Raji (cell line): ENCODE results near the gene COL23A1.

Experiments
- POLR2A ChIP-seq: IDR thresholded peaks from 2 replicates; pipeline ENCODE4 v1.6.1; 2011; ENCODE audit warnings: low read depth, low read length, control low read depth; ENCODE audit not compliant: insufficient read depth

COL23A1 gene

DNA sequence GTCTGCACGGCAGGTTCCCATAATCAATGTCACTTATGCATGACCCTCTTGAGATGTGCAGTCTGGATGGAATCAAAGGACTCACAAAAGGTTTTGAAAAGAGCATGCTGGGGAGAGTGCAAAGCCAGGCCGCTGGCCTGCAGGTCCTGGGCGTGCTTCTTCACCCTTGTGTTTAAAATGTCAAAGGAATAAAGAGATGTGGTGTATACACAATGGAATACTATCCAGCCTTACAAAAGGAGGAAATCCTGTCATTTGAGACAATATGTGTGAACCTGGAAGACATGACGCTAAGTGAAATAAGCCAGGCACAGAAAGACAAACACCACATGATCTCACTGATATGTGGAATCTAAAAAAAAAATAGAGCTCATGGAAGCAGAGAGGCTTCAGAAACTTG is 220.1 kb downstream of the COL23A1 start:
- TF ChIP-seq POLR2A = no peak

DNA sequence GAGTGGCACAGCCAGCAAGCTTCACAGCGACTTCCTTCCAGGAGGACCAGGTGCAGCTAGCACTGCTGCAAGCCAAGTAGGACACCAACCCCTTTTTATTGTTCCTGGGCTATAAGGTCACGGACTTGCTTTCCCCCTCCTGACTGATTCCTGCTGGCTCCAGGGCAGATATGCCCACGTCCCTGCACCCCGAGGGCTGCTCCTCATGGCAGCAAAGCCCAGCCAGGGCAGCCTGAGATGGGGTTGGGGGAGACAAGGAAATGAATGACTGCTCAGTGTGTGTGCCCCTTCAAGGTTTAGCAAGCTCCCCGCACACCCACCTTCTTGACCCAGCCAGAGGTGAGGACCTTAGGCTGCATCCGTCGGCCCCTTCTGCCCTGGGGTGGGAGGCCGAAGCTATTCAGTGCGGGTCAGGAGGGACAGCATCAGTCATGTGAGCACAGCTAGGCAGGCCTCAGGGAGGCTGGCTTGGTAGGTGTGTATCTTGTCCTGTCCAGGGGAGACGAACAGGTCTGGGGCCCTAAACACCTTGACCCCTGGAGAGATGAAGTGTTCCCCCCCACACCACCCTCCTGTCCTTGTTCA is 221.4 kb downstream of the COL23A1 start:
- TF ChIP-seq POLR2A = no peak

DNA sequence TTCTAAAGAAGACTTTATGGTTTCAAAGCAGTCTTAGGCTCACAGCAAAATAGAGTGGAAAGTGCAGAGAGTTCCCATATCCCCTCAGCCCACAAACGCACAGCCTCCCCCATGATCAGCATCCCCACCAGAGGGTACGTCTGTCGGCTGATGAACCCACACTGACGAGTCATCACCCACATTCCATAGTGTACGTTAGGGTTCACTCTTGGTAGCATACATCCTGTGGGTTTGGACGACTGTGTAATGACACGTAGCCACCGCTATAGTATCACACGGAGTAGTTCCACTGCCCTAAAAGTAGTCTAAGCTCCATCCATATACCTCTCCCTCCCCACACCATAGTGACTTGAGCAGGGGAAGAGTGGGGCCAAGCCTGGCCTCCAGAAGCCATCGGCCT is 221.9 kb downstream of the COL23A1 start:
- TF ChIP-seq POLR2A = no peak

DNA sequence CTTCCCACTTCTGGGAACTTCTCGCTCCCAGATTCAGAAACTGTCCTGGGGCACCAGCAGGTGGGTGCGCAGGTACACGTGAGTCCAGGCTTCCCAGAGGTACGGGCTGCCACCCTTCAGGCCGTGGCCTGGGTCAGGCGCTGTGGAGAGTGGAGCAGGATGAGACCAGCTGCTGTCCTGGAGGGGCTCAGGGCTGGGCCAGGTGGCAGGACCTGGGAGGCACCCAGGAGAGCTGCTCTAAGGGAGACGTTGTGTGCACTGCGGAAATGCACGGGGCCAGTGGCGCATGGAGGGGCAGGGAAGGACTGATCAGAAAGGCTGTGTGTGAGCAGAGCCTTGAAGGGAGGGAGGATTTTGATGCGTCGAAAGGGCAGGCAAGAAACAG is 222.5 kb downstream of the COL23A1 start:
- no peak for TF ChIP-seq POLR2A

DNA sequence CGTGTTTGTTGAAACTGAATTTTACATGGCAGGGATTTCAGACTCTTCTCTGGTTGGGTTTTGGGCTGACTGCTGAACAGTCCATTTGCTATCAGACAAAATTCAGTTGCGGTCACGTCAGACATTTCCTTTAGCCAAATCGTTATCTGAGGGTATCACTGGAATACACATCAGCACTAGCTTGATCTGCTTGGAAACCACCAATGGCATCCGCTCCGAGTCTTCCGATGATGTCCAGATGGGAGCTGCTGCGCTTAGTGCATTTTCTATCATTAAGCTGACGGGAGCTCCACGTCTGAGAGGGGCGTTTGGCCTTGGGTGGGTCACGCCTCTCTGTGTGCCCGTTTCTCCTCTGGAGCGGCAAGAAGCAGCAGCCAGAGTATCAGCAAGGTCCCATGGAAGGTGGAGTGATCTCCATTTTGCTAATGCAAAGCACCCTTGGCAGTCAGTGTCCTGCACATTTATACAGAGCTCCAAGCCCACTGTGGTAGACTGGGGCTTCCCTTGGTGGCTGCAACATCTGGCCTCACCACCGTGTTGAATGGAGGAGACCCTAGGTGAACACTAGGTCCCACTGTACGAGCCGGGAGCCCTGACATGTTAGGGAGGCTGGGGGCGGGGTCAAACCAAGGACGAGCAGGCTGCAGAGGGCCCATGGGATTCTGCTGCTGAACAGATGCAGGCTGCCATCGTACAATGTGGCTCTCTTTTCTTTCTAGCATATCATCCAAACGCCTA is 223.0 kb downstream of the COL23A1 start:
- no peak for TF ChIP-seq POLR2A

DNA sequence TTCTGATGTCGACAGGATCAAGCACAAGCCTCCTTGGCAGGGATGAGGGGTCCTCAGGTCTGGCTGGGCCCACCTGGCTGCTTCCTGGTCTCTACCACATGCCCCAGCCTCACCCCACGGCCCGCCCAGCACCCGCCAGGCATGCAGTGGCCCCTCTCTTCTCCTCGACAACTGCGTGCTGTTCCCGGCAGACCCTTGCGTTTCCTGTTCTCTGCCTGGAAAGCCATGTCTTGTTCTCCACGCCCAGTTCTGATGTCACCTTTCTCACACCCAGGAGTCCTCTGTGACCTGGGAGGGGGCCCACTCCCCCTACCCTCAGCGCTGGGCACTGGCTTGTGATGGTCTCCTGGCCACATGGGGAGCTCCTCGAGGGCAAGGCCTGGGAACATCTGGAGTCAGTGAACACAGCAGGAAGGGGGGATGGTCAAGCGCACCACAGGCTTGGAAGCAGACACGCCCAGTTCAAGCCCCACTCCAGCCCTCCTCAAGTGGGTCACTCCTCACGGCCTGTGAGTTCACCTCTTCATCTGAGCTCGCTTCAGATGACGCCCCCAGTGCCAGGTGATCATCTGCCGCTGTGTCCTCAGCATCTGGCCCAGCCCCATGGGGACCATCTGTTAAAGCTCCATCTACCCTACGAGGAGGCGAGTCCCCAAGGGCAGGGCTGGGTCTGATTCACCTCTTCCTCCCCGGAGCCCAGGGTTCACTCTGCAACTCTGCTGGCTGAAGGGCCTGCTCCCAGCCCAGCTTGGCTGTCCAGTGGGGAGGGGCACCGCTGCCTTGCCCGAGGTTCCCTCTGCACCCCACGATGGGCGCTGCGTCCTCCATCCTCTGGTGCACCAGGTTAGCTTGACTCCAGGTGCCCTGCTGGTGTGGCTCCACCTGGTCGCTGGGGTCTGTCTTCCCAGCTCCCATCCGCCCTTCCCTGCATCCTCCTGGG is 224.4 kb downstream of the COL23A1 start:
- no peak for TF ChIP-seq POLR2A

DNA sequence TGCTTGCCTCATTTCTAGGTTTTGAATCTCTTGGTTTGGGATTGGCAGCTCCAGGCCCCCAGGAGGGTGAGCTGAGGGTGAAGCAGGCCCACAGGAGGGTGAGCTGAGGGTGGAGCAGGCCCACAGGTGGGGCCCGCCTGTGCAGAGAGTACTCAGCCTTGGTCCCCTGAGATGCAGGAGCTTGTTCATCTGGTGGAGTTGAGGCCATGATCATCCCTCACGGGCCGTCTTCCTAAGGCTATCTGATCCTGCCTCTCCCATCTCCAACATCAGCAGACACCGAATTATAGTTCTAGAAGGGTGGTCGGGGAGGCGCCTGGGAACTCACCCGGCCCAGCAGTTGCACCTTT is 225.9 kb downstream of the COL23A1 start:
- TF ChIP-seq POLR2A = no peak

DNA sequence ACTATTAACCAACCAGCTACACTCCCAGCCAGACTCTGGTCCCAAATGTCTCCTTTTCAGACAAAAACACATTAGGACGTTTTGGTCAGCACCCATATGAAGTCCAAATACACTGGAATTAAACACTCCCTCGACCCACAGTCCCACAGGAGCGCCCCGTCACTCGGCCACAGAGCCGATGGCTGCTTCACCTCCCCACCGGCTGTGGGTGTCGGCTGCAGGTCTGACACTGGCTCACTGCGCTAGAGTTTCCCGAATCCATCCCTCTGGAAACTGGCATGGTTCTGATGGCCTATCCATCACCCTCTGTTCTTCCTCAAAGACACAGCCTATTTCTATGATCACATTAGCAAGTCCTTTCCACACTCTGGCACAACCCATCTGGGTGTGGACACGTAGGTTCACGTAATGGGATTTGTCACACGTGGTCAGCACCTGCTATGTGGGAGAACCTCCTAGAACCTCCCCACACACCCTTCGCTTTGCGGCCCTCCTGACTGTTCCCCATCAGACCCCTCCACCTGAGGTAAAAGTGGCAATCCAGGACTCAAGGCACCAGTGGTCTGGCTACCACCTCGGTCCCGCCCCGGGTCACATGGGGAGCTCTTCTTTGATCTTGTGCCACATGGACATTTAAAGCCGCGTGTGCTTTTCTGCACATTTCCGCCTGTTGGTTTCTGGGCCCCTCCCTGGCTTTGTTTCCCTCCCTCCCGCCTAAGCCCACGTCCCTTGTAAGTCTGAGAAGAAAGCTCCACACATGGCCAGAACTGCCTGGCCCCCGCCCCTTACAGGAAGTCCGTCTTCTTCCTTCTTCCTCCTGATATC is 226.5 kb downstream of the COL23A1 start:
- TF ChIP-seq POLR2A = no peak

DNA sequence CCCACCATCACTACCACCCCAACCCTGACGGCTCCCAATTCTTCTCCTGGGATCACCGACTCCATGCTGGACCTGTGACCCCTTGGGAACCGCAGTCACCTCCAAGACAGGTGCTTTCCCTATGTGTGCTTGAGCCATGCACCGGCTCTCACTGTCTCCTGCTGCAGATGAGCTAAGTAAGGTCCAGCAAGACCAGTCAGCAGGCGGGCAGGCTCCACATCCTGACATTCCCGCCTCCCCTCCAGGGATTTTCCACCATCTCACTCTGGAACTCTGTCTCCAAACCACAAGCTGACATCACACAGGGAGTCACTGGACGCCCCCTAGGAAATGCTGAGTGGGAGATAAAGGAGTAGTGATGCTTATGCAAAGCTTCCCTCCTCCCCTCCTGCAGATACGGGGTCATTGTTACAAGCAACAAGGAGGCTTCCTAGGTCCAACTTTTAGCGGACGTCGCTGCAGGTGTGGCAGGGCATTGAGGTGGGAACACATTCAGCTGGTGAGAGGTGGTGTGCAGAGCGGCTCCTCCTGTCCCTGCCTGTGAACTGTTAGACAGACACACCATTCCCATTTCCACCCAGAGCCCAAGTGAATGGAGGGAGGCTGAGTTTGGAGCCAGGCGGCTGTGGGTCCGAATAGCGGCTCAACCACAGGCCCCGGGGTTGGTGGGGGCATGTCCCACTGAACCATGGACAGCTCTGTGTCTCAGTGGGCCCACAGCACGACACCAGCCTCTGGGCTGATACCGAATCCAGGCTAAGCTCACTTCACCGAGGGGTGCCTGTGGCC is 228.3 kb downstream of the COL23A1 start:
- TF ChIP-seq POLR2A = no peak

DNA sequence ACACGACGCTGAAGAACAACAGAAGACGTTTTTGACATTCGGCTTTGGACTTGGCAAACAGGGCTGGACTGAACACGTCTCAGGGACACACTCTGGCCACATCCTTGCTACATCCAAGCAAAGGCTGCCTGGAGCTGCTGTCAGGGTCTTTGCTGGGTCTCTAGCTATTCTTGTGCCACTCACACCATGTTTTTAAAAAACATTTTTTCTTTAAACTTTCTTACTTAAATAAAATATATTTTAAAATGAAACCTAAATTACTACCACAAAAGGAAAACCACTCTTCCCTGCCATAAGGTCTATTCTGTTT is 229.3 kb downstream of the COL23A1 start:
- TF ChIP-seq POLR2A = no peak

DNA sequence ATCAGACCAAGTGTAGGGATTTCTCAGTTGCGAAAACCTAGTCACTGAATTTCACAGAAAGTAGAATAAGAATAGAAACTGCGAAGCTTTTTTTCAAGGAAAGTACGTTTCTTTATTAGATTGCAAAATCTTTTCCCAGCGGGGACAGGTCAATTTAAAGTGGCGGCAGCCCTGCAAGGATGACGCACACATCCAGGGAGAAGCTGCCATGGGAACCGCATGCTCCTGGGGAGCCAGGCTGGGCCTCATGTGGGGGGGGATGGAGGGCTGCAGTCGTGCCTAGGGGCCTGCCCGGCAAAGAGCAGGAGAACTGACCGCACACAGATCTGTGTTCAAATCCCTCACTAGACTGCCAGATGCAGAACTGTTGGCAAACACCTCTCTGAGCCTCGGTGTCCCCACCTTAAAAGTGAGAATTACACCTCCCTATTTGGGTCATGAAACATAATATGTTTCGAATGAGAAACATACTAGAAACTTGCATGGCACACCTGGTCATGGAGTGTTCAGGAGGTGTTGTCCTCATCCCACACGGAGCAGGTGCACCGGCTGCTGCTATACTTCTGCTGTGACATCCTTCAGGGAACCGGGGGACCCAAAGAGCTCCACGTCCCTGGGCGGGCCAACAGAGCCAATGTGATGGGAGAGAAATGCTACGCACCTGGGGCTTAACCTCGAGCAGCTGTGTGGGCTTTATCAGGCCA is 229.8 kb downstream of the COL23A1 start:
- TF ChIP-seq POLR2A = no peak

DNA sequence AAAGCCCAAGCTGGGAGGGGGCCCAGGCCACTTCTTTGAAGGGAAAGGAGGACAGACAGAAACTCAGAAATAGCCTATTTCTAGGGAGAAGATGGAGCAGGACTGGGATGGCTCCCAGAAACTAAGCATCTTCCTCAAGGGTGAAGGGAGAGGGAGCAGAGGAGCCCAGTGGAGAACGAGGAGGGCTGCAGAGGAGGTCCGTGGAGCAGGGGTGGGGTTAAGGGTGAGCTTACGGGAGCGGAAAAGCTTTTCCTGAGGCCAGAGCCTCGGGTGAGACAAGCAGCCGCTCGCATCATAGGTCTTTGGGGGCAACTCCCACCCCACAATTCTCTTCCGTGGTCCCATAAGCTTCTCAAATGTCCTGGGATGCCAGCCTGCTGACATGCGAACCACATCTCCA is 230.5 kb downstream of the COL23A1 start:
- no peak for TF ChIP-seq POLR2A

DNA sequence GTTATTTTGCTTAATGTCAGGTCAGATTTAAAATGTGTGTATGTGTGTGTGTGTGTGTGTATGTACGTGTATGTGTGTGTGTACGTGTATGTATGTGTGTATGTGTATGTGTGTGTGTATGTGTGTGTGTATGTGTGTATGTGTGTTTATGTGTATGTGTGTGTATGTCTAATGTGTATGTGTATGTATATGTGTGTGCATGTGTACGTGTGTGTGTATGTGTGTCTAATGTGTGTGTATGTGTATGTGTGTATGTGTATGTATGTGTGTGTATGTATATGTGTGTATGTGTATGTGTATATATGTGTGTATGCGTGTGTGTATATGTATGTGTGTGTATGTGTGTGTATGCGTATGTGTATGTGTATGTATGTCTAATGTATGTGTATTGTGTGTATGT is 232.5 kb downstream of the COL23A1 start:
- TF ChIP-seq POLR2A = no peak

DNA sequence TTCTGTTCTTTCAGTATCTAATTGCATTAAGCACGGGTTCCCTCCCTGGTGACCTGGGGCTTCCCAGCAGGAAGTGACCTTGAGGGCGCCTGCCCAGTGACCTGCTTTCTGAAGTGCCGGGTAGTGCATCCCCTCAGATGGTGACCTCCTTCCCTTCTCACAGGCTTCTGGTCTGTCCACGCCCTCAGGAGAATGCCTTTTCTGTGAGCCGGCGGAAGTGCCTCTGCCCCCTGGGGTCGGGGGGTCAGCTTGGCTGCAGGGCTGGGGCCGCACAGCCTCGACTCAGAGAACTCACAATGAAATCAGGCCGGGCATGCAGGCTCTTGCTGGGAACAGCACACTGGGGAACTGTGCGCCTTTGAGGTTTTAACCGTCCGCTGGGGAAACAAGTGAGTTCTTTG is 233.1 kb downstream of the COL23A1 start:
- TF ChIP-seq POLR2A = no peak
